Stimulated activated CD8-positive, alpha-beta memory T cell treated with anti-CD3 and anti-CD28 coated beads, Interleukin-15, amount 100 ng/mL, for 4 hours (primary cell): ENCODE results near the gene CDK6.
"Not testable (repeated sequence)": the region's sequence is repeated elsewhere in the genome, so short reads cannot be mapped to it uniquely, and the experiment has no call there.

Experiments
- DNase-seq, 2 donors: peaks; one replicate each; pipeline ENCODE4 v3.0.0-alpha.2; 2020; ENCODE audit warnings: low read depth in 2 of 2

Gene CDK6

GRCh38 chr7:92623544-92623943 is 212.8 kb downstream of the CDK6 start:
- DNase-seq, result no peak

DNA sequence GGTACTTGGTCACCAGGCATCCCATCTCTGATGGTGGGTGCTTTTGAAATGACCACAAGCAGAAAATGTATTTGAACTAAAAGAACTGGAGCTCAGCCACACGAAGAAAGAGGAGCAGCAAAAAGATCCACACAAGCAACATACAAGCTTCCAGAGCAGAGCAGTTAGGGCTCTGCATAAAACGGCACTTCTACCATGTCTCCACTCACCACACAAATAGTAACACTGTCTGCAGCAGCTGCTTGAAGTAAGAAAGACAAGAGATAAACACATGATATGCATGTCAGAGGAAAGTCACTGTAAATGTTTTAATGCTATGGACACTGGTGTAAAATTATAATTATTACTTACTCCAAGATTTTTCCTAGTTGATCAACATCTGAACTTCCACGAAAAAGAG is 213.7 kb downstream of the CDK6 start:
- no peak for DNase-seq

DNA sequence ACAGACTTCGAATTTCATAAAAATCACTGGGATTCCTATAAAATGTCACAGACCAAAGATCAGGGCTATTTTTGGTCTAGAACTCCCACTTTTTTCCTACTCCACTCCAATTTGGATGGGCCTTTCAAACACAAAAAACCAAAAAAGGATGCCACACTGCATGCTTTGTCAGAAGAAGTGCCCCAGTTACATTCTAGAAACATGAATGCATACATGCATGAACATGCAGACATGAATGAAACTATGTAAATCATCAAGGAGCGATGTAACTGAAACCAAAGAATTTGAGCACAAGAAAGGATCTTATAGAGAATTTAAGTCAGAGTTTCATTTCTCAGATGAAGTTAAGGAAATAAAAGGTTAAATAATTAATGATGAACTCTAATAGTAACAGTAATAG is 214.3 kb downstream of the CDK6 start:
- no peak for DNase-seq

GRCh38 chr7:92621561-92622023 is 214.8 kb downstream of the CDK6 start:
- no peak for DNase-seq

DNA sequence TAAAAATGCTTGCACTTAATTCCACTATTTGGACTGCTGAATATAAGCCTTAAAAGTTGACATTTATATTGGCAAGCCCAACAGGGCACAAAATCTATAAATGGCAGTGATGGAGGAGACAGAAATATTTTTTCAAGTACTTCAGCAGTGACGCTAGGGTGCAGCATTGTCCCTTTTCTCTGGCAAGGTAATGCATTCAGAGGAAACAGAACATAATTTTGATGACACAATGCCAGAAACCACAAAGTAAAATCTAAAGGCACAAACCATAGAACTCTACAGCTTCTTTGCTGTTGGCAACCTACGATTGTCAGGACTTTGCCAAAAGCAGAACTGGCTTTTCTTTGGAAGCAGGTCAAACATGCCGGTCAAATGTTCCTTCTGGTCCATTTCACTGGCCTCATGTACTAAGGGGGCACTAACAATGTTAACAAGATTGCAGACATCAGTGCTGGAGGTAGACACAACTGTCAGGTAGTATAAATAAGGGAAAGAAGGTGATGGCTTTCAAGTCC is 215.3 kb downstream of the CDK6 start:
- DNase-seq, result peak; percentile 27 to 71

GRCh38 chr7:92615861-92616260 is 220.5 kb downstream of the CDK6 start:
- no peak for DNase-seq

GRCh38 chr7:92614660-92615174 is 221.7 kb downstream of the CDK6 start:
- no peak for DNase-seq

GRCh38 chr7:92613720-92614119 is 222.7 kb downstream of the CDK6 start:
- no peak for DNase-seq

- DNase-seq, result no peak
These were observed 223.2 kb downstream of the CDK6 start for GRCh38 chr7:92613214-92613613.

DNA sequence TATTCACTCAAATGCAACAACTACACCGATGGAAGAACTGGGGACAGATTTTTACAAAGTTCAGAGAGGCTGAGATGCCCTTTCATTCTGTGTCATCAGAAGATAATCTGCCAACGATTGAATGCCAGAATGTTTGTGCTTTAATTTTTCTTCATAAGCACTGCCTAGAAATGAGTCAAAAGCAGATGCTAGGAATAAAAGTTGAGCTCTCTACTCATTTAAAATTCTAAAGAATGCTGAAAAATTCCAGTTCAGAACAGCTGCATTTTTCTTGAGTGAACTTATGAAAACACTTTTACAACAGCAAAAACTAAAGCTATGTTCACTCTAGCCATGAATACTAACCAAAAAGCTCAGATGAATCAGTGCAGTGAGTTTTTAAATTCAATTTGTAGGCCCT is 223.9 kb downstream of the CDK6 start:
- no peak for DNase-seq

GRCh38 chr7:92611735-92612134 is 224.6 kb downstream of the CDK6 start:
- DNase-seq, result no peak

GRCh38 chr7:92609921-92610518 is 226.4 kb downstream of the CDK6 start:
- DNase-seq, result no peak

GRCh38 chr7:92608380-92609322 is 227.7 kb downstream of the CDK6 start:
- DNase-seq, result no peak

- no peak for DNase-seq
These were observed 229.4 kb downstream of the CDK6 start for GRCh38 chr7:92606985-92607384.

DNA sequence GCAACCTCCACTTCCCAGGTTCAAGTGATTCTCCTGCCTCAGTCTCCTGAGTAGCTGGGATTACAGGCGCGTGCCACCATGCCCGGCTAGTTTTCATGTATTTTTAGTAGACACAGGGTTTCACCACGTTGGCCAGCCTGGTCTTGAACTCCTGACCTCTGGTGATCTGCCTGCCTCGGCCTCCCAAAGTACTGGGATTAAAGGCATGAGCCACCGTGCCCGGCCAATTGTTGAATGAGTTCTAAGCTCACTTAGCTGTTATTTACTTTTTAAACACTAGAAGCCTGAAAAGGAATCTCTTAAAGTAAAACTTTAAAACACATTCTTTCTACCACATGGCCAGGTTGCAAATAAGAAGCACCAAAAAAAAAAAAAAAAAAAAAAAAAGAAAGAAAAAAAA is 231.9 kb downstream of the CDK6 start:
- not testable (repeated sequence) for DNase-seq

DNA sequence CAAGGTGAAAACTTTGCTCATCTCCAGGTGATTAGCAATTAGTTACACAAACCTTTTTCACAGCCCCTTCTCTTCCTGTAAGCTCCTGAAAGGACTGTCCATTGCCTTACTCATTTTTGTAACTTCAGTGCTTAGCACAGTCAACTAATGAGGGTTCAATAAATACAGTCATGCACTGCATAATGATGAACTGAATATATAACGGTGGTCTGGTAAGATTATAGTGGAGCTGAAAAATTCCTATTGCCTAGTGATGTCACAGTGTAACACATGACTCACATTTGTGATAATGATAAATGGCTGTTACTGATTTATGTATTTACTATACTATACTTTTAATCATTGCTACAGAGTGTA is 233.3 kb downstream of the CDK6 start:
- no peak for DNase-seq

DNA sequence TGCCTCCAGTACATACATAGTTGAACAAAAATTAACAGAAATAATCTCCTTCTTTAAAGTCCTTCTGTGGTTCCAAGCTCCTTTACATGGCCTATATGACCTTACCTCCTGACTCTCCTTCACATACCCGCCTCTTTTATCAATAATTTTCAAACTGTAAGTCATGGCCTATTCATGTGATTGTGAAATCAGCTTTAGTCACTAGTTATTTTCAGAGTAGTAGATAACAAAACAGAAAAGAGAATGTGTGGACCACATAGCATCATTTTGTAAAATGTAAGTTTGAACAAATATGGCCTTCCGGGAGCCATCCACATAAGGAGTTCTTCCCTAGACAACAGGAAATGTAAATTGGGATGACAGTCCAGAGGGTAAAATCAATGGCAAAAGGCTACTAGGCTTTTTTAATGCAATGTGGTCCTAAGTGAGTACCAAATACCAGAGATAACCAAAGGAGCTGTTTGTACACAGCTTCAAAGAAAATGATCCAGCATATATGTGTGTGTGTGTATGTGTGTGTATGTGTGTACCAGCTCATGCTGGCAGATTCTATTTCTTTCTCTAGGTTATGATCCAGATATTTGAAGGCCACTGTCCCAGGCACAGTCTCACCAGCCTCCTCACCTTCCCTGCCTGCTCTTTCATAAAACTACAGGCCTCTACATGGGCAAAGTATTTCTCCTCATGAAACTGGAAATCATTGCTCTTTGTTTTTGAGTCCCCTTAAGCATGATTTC is 233.9 kb downstream of the CDK6 start:
- no peak for DNase-seq

- DNase-seq, result no peak
These were observed 237.9 kb downstream of the CDK6 start for GRCh38 chr7:92598310-92598981.

GRCh38 chr7:92595281-92595680 is 241.1 kb downstream of the CDK6 start:
- DNase-seq, result no peak

GRCh38 chr7:92594746-92595145 is 241.6 kb downstream of the CDK6 start:
- DNase-seq, result no peak

GRCh38 chr7:92590711-92591310 is 245.6 kb downstream of the CDK6 start:
- DNase-seq, result no peak
